Measurements from ENCODE around the gene KCNK3. TPM values are rescaled to one million over a fixed set of nuclear protein-coding genes. Genes with fewer than 3 reads are reported as not detected.

The KCNK3 gene
- total RNA-seq, 2 experiments from 2014 or later, result not detected

GRCh38 chr2:26739514-26739913 is 47.0 kb downstream of the KCNK3 start:
- no peak overlapping the region for H3K4me2 ChIP-seq (ENCODE audit: low read length)
- intact Hi-C loops (cut with micrococcal nuclease; ENCODE audit: unreplicated experiment), result no loop called here
- H3K9me2 ChIP-seq (ENCODE audit: insufficient read depth, low read length), result no peaks in the 10 kb centered on the region
- DNase-seq (ENCODE audit: low spot score), result no peak
- BruUV-seq (replicated peaks), result no TSS peak
- no peaks in the 10 kb centered on the region for H3K4me1 ChIP-seq (ENCODE audit: insufficient read depth, low read length, poor library complexity, severe bottlenecking)
- no peak overlapping the region for H3K4me3 ChIP-seq (ENCODE audit: low read depth, low read length, poor library complexity, severe bottlenecking)
- no peaks in the 10 kb centered on the region for H3K9me3 ChIP-seq (ENCODE audit: low read length)
- H4K20me1 ChIP-seq (ENCODE audit: insufficient read depth, low read length), result no peaks in the 10 kb centered on the region
- TF ChIP-seq EZH2phosphoT487 (IDR thresholded peaks at IDR 0.05; ENCODE audit: borderline replicate concordance, low read depth, low read length) (no peak), CTCF (conservative IDR thresholded peaks at IDR 0.05; ENCODE audit: low read length) (no peak)
- no peak overlapping the region for H2AFZ ChIP-seq (ENCODE audit: low read length)
- no peaks in the 10 kb centered on the region for H3K79me2 ChIP-seq (ENCODE audit: insufficient read depth, low read depth, low read length)
- no peaks in the 10 kb centered on the region for H3K36me3 ChIP-seq (ENCODE audit: insufficient read depth, low read length)
- CTCF ChIA-PET (ENCODE audit: unreplicated experiment), result no interaction called here
- H3K27ac ChIP-seq (ENCODE audit: low read depth, low read length, poor library complexity, severe bottlenecking), result no peak overlapping the region
- POLR2A ChIA-PET, result interaction anchor here (0.5 to 0.9 kb wide), 2 partner anchors 9 to 188 kb away, joined by 3 to 4 read pairs; no protein-coding TSS in a partner anchor

GRCh38 chr2:26740346-26740745 is 47.8 kb downstream of the KCNK3 start:
- H3K27ac ChIP-seq (ENCODE audit: low read depth, low read length, poor library complexity, severe bottlenecking), result no peak overlapping the region

More at GRCh38 chr2:26740346-26740745, 47.8 kb downstream of the KCNK3 start:
- H3K9me3 ChIP-seq (ENCODE audit: low read length), result no peaks in the 10 kb centered on the region
- intact Hi-C loops (cut with micrococcal nuclease; ENCODE audit: unreplicated experiment), result no loop called here
- no peak overlapping the region for H2AFZ ChIP-seq (ENCODE audit: low read length)
- DNase-seq (ENCODE audit: low spot score), result no peak
- no peak overlapping the region for H3K4me3 ChIP-seq (ENCODE audit: low read depth, low read length, poor library complexity, severe bottlenecking)
- no peaks in the 10 kb centered on the region for H3K36me3 ChIP-seq (ENCODE audit: insufficient read depth, low read length)
- ChIA-PET POLR2A (interaction anchor here (0.9 kb wide), 1 partner anchor 10 kb away, joined by 3 read pairs; no protein-coding TSS in a partner anchor), CTCF (ENCODE audit: unreplicated experiment) (no interaction called here)
- no peaks in the 10 kb centered on the region for H3K4me1 ChIP-seq (ENCODE audit: insufficient read depth, low read length, poor library complexity, severe bottlenecking)
- no peaks in the 10 kb centered on the region for H3K79me2 ChIP-seq (ENCODE audit: insufficient read depth, low read depth, low read length)
- H4K20me1 ChIP-seq (ENCODE audit: insufficient read depth, low read length), result no peaks in the 10 kb centered on the region
- H3K4me2 ChIP-seq (ENCODE audit: low read length), result no peak overlapping the region
- BruUV-seq (replicated peaks), result no TSS peak
- no peaks in the 10 kb centered on the region for H3K9me2 ChIP-seq (ENCODE audit: insufficient read depth, low read length)
- TF ChIP-seq CTCF (conservative IDR thresholded peaks at IDR 0.05; ENCODE audit: low read length) (no peak), EZH2phosphoT487 (IDR thresholded peaks at IDR 0.05; ENCODE audit: borderline replicate concordance, low read depth, low read length) (no peak)
